Muscle layer of colon (tissue), 2 donors: ENCODE data around the gene GYPB.
"Not testable (repeated sequence)": the region's sequence is repeated elsewhere in the genome, so short reads cannot be mapped to it uniquely, and the experiment has no call there.

ENCODE experiments used
- H3K27ac ChIP-seq: one replicate; pipeline ENCODE4 v1.7.0; 2013; ENCODE audit warnings: low read depth, mild to moderate bottlenecking, low read length, moderate library complexity
- H3K27me3 ChIP-seq, 2 donors: one replicate each; pipeline ENCODE4 v1.7.0; 2013; ENCODE audit warnings: low read length in 2 of 2, mild to moderate bottlenecking in 2 of 2; ENCODE audit not compliant: insufficient read depth in 2 of 2, control insufficient read depth in 1 of 2
- H3K36me3 ChIP-seq: one replicate; pipeline ENCODE4 v1.7.0; 2013; ENCODE audit warnings: mild to moderate bottlenecking, low read length; ENCODE audit not compliant: insufficient read depth
- H3K4me1 ChIP-seq: one replicate; pipeline ENCODE4 v1.7.0; 2013; ENCODE audit warnings: mild to moderate bottlenecking, low read length; ENCODE audit not compliant: insufficient read depth
- H3K4me3 ChIP-seq, 2 donors: one replicate each; pipeline ENCODE4 v1.7.0; 2013; ENCODE audit warnings: low read length in 2 of 2, low read depth in 1 of 2, mild to moderate bottlenecking in 1 of 2, moderate library complexity in 1 of 2
- H3K9ac ChIP-seq: one replicate; pipeline ENCODE4 v1.7.0; 2013; ENCODE audit warnings: low read length
- H3K9me3 ChIP-seq: one replicate; pipeline ENCODE4 v1.7.0; 2013; ENCODE audit warnings: mild to moderate bottlenecking, low read length
- donor health status: abdominal sarcoma.
- donor health status: Adenocarcinoma of cecum.

GYPB gene

DNA sequence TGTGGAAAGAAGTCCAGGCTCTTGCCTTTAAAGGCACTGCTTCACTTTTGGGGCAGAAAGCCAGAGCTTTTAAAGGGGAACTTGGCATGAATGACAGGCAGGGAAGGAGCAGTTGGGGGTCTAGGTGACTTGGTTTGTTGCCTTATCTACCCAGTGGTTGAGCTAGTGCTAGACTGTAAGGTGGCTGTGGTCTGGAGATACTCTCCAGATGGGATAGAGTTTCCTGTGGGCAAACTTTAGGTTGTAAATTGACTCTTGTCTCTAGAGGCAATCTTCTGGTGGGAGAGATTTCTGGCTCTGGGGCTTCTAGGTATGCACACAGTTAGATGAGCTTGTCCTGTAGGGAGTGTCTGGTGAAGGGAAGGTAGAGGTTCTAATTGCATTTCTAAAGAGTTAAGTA lies 43.7 kb downstream of the GYPB start:
- not testable (repeated sequence) for H3K36me3 ChIP-seq, H3K9ac ChIP-seq, H3K4me1 ChIP-seq, H3K9me3 ChIP-seq, H3K4me3 ChIP-seq, H3K27ac ChIP-seq, H3K27me3 ChIP-seq

DNA sequence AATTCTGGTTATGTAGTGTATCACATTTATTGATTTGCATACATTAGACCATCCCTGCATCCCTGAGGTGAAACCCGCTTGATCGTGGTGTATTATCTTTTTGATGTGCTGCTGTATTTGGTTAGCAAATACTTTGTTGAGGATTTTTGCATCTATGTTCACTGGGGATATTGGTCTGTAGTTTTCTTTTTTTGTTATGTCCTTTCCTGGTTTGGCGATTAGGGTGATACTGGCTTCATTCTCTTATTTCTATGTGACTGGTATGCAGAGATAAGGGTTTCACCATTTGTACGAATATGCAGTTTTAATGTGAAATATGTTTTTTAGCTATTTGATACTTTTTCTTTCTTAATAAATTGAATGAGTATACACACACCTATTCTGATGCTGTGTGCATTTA lies 45.2 kb downstream of the GYPB start:
- H3K36me3 ChIP-seq, H3K27ac ChIP-seq, H3K9me3 ChIP-seq, H3K4me3 ChIP-seq, H3K4me1 ChIP-seq, H3K27me3 ChIP-seq, H3K9ac ChIP-seq: not testable (repeated sequence)

GRCh38 chr4:143961075-143961474 lies 58.1 kb downstream of the GYPB start:
- no peaks in the 10 kb centered on the region for H3K27me3 ChIP-seq
- no peaks in the 10 kb centered on the region for H3K9me3 ChIP-seq
- no peak overlapping the region for H3K9ac ChIP-seq
- no peaks in the 10 kb centered on the region for H3K36me3 ChIP-seq
- H3K4me3 ChIP-seq, result no peak overlapping the region
- no peak overlapping the region for H3K27ac ChIP-seq
- no peaks in the 10 kb centered on the region for H3K4me1 ChIP-seq

DNA sequence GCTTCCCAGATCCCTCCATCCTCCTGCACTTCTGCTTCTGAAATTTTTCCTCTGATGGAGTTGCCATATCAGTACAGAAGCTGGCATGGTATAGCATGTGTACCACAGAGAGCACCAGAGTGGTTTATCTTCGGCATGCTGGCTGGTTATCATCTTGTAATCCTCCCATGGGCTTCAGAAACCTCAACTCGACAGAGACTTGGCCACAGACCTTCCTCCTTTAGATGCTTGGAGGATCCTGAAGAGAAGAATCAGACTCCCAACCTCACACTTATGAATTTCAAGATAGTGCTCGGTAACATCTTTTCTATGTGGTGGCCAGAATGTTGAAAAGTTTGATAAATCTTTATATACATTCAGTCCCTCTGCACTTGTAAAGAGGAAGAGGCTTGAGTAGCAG lies 63.9 kb downstream of the GYPB start:
- not testable (repeated sequence) for H3K4me1 ChIP-seq, H3K9ac ChIP-seq, H3K27me3 ChIP-seq, H3K9me3 ChIP-seq, H3K27ac ChIP-seq, H3K36me3 ChIP-seq, H3K4me3 ChIP-seq

DNA sequence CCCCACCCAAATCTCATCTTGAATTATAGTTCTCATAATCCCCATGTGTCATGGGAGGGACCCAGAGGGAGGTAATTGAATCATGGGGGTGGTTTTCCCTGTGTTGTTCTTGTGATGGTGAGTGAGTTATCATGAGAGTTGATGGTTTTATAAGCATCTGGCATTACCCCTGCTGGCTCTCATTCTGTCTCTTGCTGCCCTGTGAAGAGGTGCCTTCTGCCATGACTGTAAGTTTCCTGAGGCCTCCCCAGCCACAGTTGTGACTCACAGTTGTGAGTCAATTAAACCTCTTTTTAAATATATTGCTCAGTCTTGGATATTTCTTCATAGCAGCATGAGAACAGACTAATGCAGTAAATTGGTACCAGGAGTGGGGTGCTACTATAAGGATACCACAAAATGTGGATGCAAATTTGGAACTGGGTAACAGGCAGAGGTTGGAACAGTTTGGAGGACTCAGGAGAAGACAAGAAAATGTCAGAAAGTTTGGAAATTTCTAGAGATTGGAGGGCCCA lies 67.7 kb downstream of the GYPB start:
- H3K9ac ChIP-seq, H3K27ac ChIP-seq, H3K4me3 ChIP-seq: not testable (repeated sequence)

DNA sequence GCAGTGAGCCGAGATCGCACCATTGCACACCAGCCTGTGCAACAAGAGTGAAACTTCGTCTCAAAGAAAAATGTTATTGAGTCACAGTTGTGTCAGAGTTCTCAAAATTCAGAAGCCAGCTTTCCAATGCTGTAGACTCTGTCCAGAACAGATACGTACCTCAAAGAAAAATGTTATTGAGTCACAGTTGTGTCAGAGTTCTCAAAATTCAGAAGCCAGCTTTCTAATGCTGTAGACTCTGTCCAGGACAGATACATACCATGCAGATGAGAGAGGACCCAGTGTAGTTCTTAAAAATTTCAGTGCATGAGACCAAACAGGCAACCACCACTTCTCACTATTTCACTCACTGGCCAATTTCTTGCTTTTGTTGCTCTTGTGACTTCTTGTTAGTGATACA lies 68.2 kb downstream of the GYPB start:
- not testable (repeated sequence) for H3K4me3 ChIP-seq, H3K27me3 ChIP-seq, H3K9ac ChIP-seq, H3K4me1 ChIP-seq, H3K9me3 ChIP-seq, H3K36me3 ChIP-seq, H3K27ac ChIP-seq

More for the DNA sequence above, 67.7 kb downstream of the GYPB start:
- H3K9me3 ChIP-seq, H3K36me3 ChIP-seq, H3K27me3 ChIP-seq, H3K4me1 ChIP-seq: not testable (repeated sequence)

GRCh38 chr4:143950185-143950584 lies 69.0 kb downstream of the GYPB start:
- not testable (repeated sequence) for H3K4me3 ChIP-seq, H3K27ac ChIP-seq, H3K9me3 ChIP-seq, H3K4me1 ChIP-seq, H3K9ac ChIP-seq, H3K27me3 ChIP-seq, H3K36me3 ChIP-seq

- H3K9me3 ChIP-seq, H3K36me3 ChIP-seq, H3K4me3 ChIP-seq, H3K27me3 ChIP-seq, H3K9ac ChIP-seq, H3K27ac ChIP-seq, H3K4me1 ChIP-seq: not testable (repeated sequence)
Observed at GRCh38 chr4:143947493-143947892, 71.7 kb downstream of the GYPB start.
